Gastroesophageal sphincter (tissue), 4 donors: ENCODE measurements around the gene MCOLN2. TPM values are rescaled to one million over a fixed set of nuclear protein-coding genes. Genes with fewer than 3 reads are reported as not detected.
"Not testable (repeated sequence)": the region's sequence is repeated elsewhere in the genome, so short reads cannot be mapped to it uniquely, and the experiment has no call there.

Experiments used
- ATAC-seq: fragments of 150-250 bp; one replicate; pipeline ENCODE4 v1.9.1; 2016; ENCODE audit warnings: mild to moderate bottlenecking, moderate library complexity
- H3K27ac ChIP-seq, 4 donors: fragments of 200-600 bp; sonication (generic) in 3 of 4; 1 replicate in 3 of 4; 2 replicates in 1 of 4; pipeline ENCODE4 v1.5.1; 2016 to 2019
- H3K27me3 ChIP-seq: fragments of 200-600 bp; sonication (generic); one replicate; pipeline ENCODE4 v1.5.1; 2019
- H3K36me3 ChIP-seq, 2 donors: fragments of 200-600 bp; sonication (generic); one replicate each; pipeline ENCODE4 v1.5.1; 2019; ENCODE audit warnings: control low read depth in 1 of 2
- H3K4me1 ChIP-seq, 3 donors: fragments of 200-600 bp; sonication (generic); 1 replicate in 2 of 3; 2 replicates in 1 of 3; pipeline ENCODE4 v1.5.1; 2016 to 2019; ENCODE audit warnings: control low read depth in 2 of 3
- H3K4me3 ChIP-seq, 2 donors: fragments of 200-600 bp; sonication (generic); one replicate each; pipeline ENCODE4 v1.5.1; 2019; ENCODE audit warnings: mild to moderate bottlenecking in 1 of 2, moderate library complexity in 1 of 2
- H3K9me3 ChIP-seq, 3 donors: fragments of 200-600 bp; sonication (generic); one replicate each; pipeline ENCODE4 v1.5.1; 2017 to 2019; ENCODE audit warnings: control low read depth in 2 of 3
- CTCF ChIP-seq, 4 experiments: fragments of 200-600 bp in 2 of 4; fragments of 450-650 bp in 2 of 4; sonication (generic) in 1 of 4; IDR thresholded peaks; one replicate each; pipeline ENCODE4 v1.5.1; 2017 to 2019; ENCODE audit warnings: antibody characterized with exemption in 4 of 4, mild to moderate bottlenecking in 2 of 4, moderate library complexity in 2 of 4
- EP300 ChIP-seq: sonication (generic); formaldehyde crosslinking; IDR thresholded peaks from one replicate; pipeline ENCODE4 v1.6.1; 2017; ENCODE audit warnings: antibody characterized with exemption, mild to moderate bottlenecking
- POLR2A ChIP-seq, 2 donors: fragments of 450-650 bp; IDR thresholded peaks; one replicate each; pipeline ENCODE4 v1.6.1; 2017; ENCODE audit warnings: antibody characterized with exemption in 2 of 2, mild to moderate bottlenecking in 2 of 2, moderate library complexity in 1 of 2
- POLR2AphosphoS5 ChIP-seq: sonication (generic); formaldehyde crosslinking; IDR thresholded peaks from one replicate; pipeline ENCODE4 v1.6.1; 2017; ENCODE audit warnings: antibody characterized with exemption
- WGBS, 2 donors: methylation state at CpG; one replicate each; pipeline ENCODE4 v1.1.5; 2018; ENCODE audit warnings: low coverage in 1 of 2; 5-methylcytosine and 5-hydroxymethylcytosine counted together
- total RNA-seq, 4 donors: library from RNA; depleted of rRNA; stranded (reverse); fragments of >200 nt; gene quantifications; one replicate each; pipeline ENCODE4 v1.1.0, GENCODE V29; 2016

The MCOLN2 gene
- total RNA-seq, 4 donors from 2014 or later: 0.19 to 1.9 (median 0.69) TPM

- 52 to 61% methylated on average over 6 of the region's 6 CpGs for WGBS, 2 donors
- no peak for TF ChIP-seq EP300
- TF ChIP-seq CTCF (IDR thresholded peaks at IDR 0.05): no peak
- no peak for TF ChIP-seq POLR2AphosphoS5
- no peak for TF ChIP-seq POLR2A (IDR thresholded peaks at IDR 0.05)
- ATAC-seq: no peak
- Histone ChIP-seq H3K27ac (no peak overlapping the region), H3K9me3 (peaks cover 0 to 6% (median 0%) of the 10 kb centered on the region in 3 donors), H3K4me3 (no peak overlapping the region), H3K27me3 (no peaks in the 10 kb centered on the region), H3K36me3 (no peaks in the 10 kb centered on the region), H3K4me1 (no peaks in the 10 kb centered on the region)
These were observed 89.7 kb downstream of the MCOLN2 start for GRCh38 chr1:84907095-84907827.

GRCh38 chr1:84902727-84903126 lies 94.2 kb downstream of the MCOLN2 start:
- H3K9me3 ChIP-seq, ATAC-seq, H3K4me3 ChIP-seq, H3K4me1 ChIP-seq, H3K27ac ChIP-seq, H3K36me3 ChIP-seq: not testable (repeated sequence)
- peaks cover 11% of the 10 kb centered on the region for H3K27me3 ChIP-seq
- 86 to 88% methylated on average over 3 to 7 of the region's 7 CpGs for WGBS, 2 donors

GRCh38 chr1:84899969-84900368 lies 96.9 kb downstream of the MCOLN2 start:
- no peak for ATAC-seq
- Histone ChIP-seq H3K4me3 (no peak overlapping the region), H3K27me3 (peaks cover 27% of the 10 kb centered on the region), H3K9me3 (peaks cover 0 to 6% (median 0%) of the 10 kb centered on the region in 3 donors), H3K27ac (no peak overlapping the region), H3K36me3 (no peaks in the 10 kb centered on the region), H3K4me1 (no peaks in the 10 kb centered on the region)
- WGBS, 2 donors: 61 to 67% methylated on average over 1 of the region's 1 CpG
- TF ChIP-seq POLR2AphosphoS5 (no peak), EP300 (no peak), CTCF (IDR thresholded peaks at IDR 0.05) (no peak), POLR2A (IDR thresholded peaks at IDR 0.05) (no peak)

- no peaks in the 10 kb centered on the region for H3K36me3 ChIP-seq
- 73 to 91% methylated on average over 2 of the region's 2 CpGs for WGBS, 2 donors
- H3K9me3 ChIP-seq: no peaks in the 10 kb centered on the region
- no peak for ATAC-seq
- H3K27me3 ChIP-seq: peaks cover 61% of the 10 kb centered on the region
- H3K4me3 ChIP-seq: no peak overlapping the region
- no peak overlapping the region for H3K27ac ChIP-seq
- H3K4me1 ChIP-seq: peaks cover 0 to 13% (median 0%) of the 10 kb centered on the region in 3 donors
- TF ChIP-seq CTCF (IDR thresholded peaks at IDR 0.05) (no peak), EP300 (no peak), POLR2AphosphoS5 (no peak), POLR2A (IDR thresholded peaks at IDR 0.05) (no peak)
These were observed 100.6 kb downstream of the MCOLN2 start for GRCh38 chr1:84896279-84896678.

- ATAC-seq: no peak
- peak within 1 kb of the TSS in 1 of 2 donors; percentile 34 for H3K4me3 ChIP-seq
- H3K27ac ChIP-seq: no peak within 1 kb of the TSS
These were observed 104.0 kb downstream of the MCOLN2 start, which contains the start of gene LPAR3 for GRCh38 chr1:84892705-84893618. TSS of gene LPAR3 (minus strand) at chr1:84893206. CDS start at chr1:84866120, 27,086 bp downstream.

More at GRCh38 chr1:84892705-84893618, 104.0 kb downstream of the MCOLN2 start, which contains the start of gene LPAR3:
- Histone ChIP-seq H3K27me3 (peaks cover 50% of the 10 kb centered on the region), H3K36me3 (no peaks in the 10 kb centered on the region), H3K9me3 (no peaks in the 10 kb centered on the region), H3K4me1 (peaks cover 0 to 13% (median 0%) of the 10 kb centered on the region in 3 donors)
- TF ChIP-seq POLR2A (IDR thresholded peaks at IDR 0.05): no peak
- no peak for TF ChIP-seq EP300
- TF ChIP-seq CTCF (IDR thresholded peaks at IDR 0.05): no peak
- TF ChIP-seq POLR2AphosphoS5: no peak
- 0 to 10% methylated on average over 1 to 2 of the region's 93 CpGs for WGBS, 2 donors
